ENCODE measurements around the gene DCLRE1C. TPM values are rescaled to one million over a fixed set of nuclear protein-coding genes. Genes with fewer than 3 reads are reported as not detected.
A peak's percentile ranks its signal among the peaks of the same experiment; 100 is the strongest.

DCLRE1C gene
- total and polyA plus RNA-seq, 8 donors = 1.8 to 7.0 (median 3.4) TPM

- TF ChIP-seq CTCF (IDR thresholded peaks at IDR 0.05) = no peak
- FAIRE-seq (no peak), ATAC-seq (peak; percentile 95 to 98 (median 96)), DNase-seq (peak; percentile 92 to 98 (median 94))
- Histone ChIP-seq H3K9me3 (no peaks in the 10 kb centered on the region), H3K36me3 (no peaks in the 10 kb centered on the region), H3K4me3 (peak within 1 kb of the TSS; percentile 59 to 82 (median 68)), H3K4me1 (peaks cover 0 to 7% (median 4%) of the 10 kb centered on the region in 3 donors), H3K27me3 (no peaks in the 10 kb centered on the region), H3K27ac (peak within 1 kb of the TSS; percentile 88 to 97 (median 94))
- intact Hi-C loops (cut with DNase I) = no loop called here
- 0 to 1% methylated on average over 60 of the region's 60 CpGs for WGBS, 2 donors
These were observed 5.5 kb upstream of the DCLRE1C start, which contains the start of gene MEIG1 for GRCh38 chr10:14959221-14960057. Gene MEIG1, plus strand, starts transcription at chr10:14959388. Its CDS starts 7,081 bp downstream, at chr10:14966469.

DNA sequence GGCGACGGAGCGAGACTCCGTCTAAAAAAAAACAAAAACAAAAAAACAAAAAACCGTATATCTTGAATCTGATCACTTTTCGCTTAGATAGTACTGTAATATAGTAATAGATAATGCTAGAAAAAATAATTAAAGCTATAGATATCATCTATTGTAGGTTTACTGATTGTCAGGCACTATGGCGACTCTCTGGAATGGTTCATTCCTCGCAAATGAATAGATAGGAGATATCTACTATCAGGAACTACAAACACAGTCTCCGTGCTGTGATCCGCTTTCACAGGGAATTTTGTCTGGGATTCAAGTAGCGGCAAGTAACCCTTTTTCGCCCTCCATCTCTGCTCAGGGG, 5.0 kb upstream of the DCLRE1C start:
- peak overlapping the region; percentile 59 to 82 (median 68) for H3K4me3 ChIP-seq
- H3K4me1 ChIP-seq = peaks cover 0 to 7% (median 4%) of the 10 kb centered on the region in 3 donors
- DNase-seq (no peak), ATAC-seq (peak in 1 of 4 donors; percentile 0), FAIRE-seq (no peak)
- TF ChIP-seq CTCF (IDR thresholded peaks at IDR 0.05) = no peak
- intact Hi-C loops (cut with DNase I) = no loop called here
- no peaks in the 10 kb centered on the region for H3K27me3 ChIP-seq
- H3K27ac ChIP-seq = peak overlapping the region; percentile 88 to 97 (median 94)
- no peaks in the 10 kb centered on the region for H3K9me3 ChIP-seq
- 22 to 23% methylated on average over 12 of the region's 12 CpGs for WGBS, 2 donors
- no peaks in the 10 kb centered on the region for H3K36me3 ChIP-seq

- no peak for TF ChIP-seq CTCF (IDR thresholded peaks at IDR 0.05)
- H3K4me3 ChIP-seq = peak overlapping the region in 3 of 4 donors; percentile 35 to 79 (median 57)
- DNase-seq (peak in 1 of 6 donors; percentile 16), ATAC-seq (no peak), FAIRE-seq (no peak)
- no peaks in the 10 kb centered on the region for H3K36me3 ChIP-seq
- H3K4me1 ChIP-seq = peaks cover 0 to 18% (median 12%) of the 10 kb centered on the region in 3 donors
- H3K27ac ChIP-seq = peak overlapping the region; percentile 57 to 86 (median 74)
- 88 to 89% methylated on average over 19 of the region's 19 CpGs for WGBS, 2 donors
- no peaks in the 10 kb centered on the region for H3K27me3 ChIP-seq
- intact Hi-C loops (cut with DNase I) = no loop called here
- no peaks in the 10 kb centered on the region for H3K9me3 ChIP-seq
These were observed 1.0 kb upstream of the DCLRE1C start for GRCh38 chr10:14954934-14955333.

GRCh38 chr10:14953424-14954000, 384 bp downstream of the DCLRE1C start:
- H3K27ac ChIP-seq = peak overlapping the region; percentile 57 to 86 (median 74)
- H3K4me1 ChIP-seq = peaks cover 0 to 18% (median 12%) of the 10 kb centered on the region in 3 donors
- H3K27me3 ChIP-seq = no peaks in the 10 kb centered on the region
- FAIRE-seq = no peak
- TF ChIP-seq CTCF (IDR thresholded peaks at IDR 0.05) = no peak
- intact Hi-C loops (cut with DNase I) = no loop called here
- peak overlapping the region; percentile 35 to 79 (median 66) for H3K4me3 ChIP-seq
- 3 to 7% methylated on average over 32 of the region's 32 CpGs for whole genome bisulfite sequencing, 2 donors
- no peaks in the 10 kb centered on the region for H3K36me3 ChIP-seq
- peak in 1 of 6 donors; percentile 75 for DNase-seq
- H3K9me3 ChIP-seq = no peaks in the 10 kb centered on the region
- ATAC-seq = peak; percentile 35 to 59 (median 43)

Data from pancreas (tissue), 10 donors.